ENCODE results near the gene MAGI2.

GRCh38 chr7:78433421-78433820 is 1020.0 kb downstream of the MAGI2 start:
- TF ChIP-seq CTCF (IDR thresholded peaks at IDR 0.05; ENCODE audit: low read depth, low read length, poor library complexity, severe bottlenecking) (no peak), EZH2phosphoT487 (IDR thresholded peaks at IDR 0.05; ENCODE audit: borderline replicate concordance, low read length) (no peak)
